Esophagus muscularis mucosa (tissue), 4 donors: ENCODE results near the gene BSND.

ENCODE experiments used
- CTCF ChIP-seq, 3 experiments: fragments of 200-600 bp in 2 of 3; fragments of 450-650 bp in 1 of 3; sonication (generic) in 2 of 3; IDR thresholded peaks; one replicate each; pipeline ENCODE4 v1.5.1; 2017 to 2019; ENCODE audit warnings: antibody characterized with exemption in 3 of 3, mild to moderate bottlenecking in 2 of 3, moderate library complexity in 1 of 3
- EP300 ChIP-seq: sonication (generic); formaldehyde crosslinking; IDR thresholded peaks from one replicate; pipeline ENCODE4 v1.6.1; 2017; ENCODE audit warnings: antibody characterized with exemption
- POLR2A ChIP-seq: fragments of 450-650 bp; IDR thresholded peaks from one replicate; pipeline ENCODE4 v1.6.1; 2017; ENCODE audit warnings: antibody characterized with exemption, moderate library complexity, mild to moderate bottlenecking, low read depth
- POLR2AphosphoS5 ChIP-seq, 2 donors: sonication (generic); formaldehyde crosslinking; IDR thresholded peaks; one replicate each; pipeline ENCODE4 v1.6.1; 2017; ENCODE audit warnings: antibody characterized with exemption in 2 of 2

GRCh38 chr1:55038974-55039341 lies 40.2 kb downstream of the BSND start:
- TF ChIP-seq CTCF (IDR thresholded peaks at IDR 0.05) (no peak), EP300 (no peak), POLR2A (no peak), POLR2AphosphoS5 (IDR thresholded peaks at IDR 0.05) (no peak)
